Kidney epithelial cell (primary cell): Measurements from ENCODE around the gene RNU7-1. TPM values are rescaled to one million over a fixed set of nuclear protein-coding genes. Genes with fewer than 3 reads are reported as not detected.

Experiments used
- DNase-seq: peaks from one replicate; pipeline ENCODE4 v3.0.0-alpha.2; 2010; ENCODE audit warnings: low read depth
- H3K27me3 ChIP-seq: 2 replicates; pipeline ENCODE4 v1.6.0; 2011; ENCODE audit warnings: low read length; ENCODE audit not compliant: control insufficient read depth, insufficient read depth
- H3K36me3 ChIP-seq: 2 replicates; pipeline ENCODE4 v1.5.1; 2011; ENCODE audit warnings: low read length; ENCODE audit not compliant: control insufficient read depth, insufficient read depth
- H3K4me3 ChIP-seq: 2 replicates; pipeline ENCODE4 v1.5.1; 2011; ENCODE audit warnings: low read depth, mild to moderate bottlenecking, control low read depth, low read length
- CTCF ChIP-seq: IDR thresholded peaks from 2 replicates; pipeline ENCODE4 v1.5.1; 2011; ENCODE audit warnings: mild to moderate bottlenecking, moderate library complexity, low read length, control low read depth, inconsistent platforms; ENCODE audit not compliant: insufficient read depth, poor library complexity, severe bottlenecking
- total RNA-seq: library from RNA; depleted of rRNA; stranded (reverse); fragments of >200 nt; gene quantifications from 2 replicates; pipeline ENCODE4 v1.2.3, GENCODE V29; 2015

Gene RNU7-1
- total RNA-seq, 1 donor from 2014 or later: not detected

GRCh38 chr12:6945613-6946012 lies 2.0 kb downstream of the RNU7-1 start:
- no peak for TF ChIP-seq CTCF
- peak overlapping the region; percentile 23 for H3K4me3 ChIP-seq
- H3K27me3 ChIP-seq: no peaks in the 10 kb centered on the region
- H3K36me3 ChIP-seq: peaks cover 1% of the 10 kb centered on the region
- no peak for DNase-seq

GRCh38 chr12:6946033-6946919 lies 2.7 kb downstream of the RNU7-1 start:
- DNase-seq: peak; percentile 84
- Histone ChIP-seq H3K27me3 (no peaks in the 10 kb centered on the region), H3K36me3 (no peaks in the 10 kb centered on the region), H3K4me3 (peak overlapping the region; percentile 60)
- TF ChIP-seq CTCF: no peak

GRCh38 chr12:6946920-6947374 lies 3.3 kb downstream of the RNU7-1 start:
- DNase-seq: no peak
- Histone ChIP-seq H3K27me3 (no peaks in the 10 kb centered on the region), H3K4me3 (peak overlapping the region; percentile 60), H3K36me3 (no peaks in the 10 kb centered on the region)
- TF ChIP-seq CTCF: no peak

- TF ChIP-seq CTCF: no peak
- Histone ChIP-seq H3K36me3 (no peaks in the 10 kb centered on the region), H3K4me3 (no peak overlapping the region)
Measured at GRCh38 chr12:6947615-6948014, 4.0 kb downstream of the RNU7-1 start.

GRCh38 chr12:6948873-6949594 lies 5.4 kb downstream of the RNU7-1 start:
- no peak overlapping the region for H3K4me3 ChIP-seq
- TF ChIP-seq CTCF: no peak
- H3K27me3 ChIP-seq: no peaks in the 10 kb centered on the region
- DNase-seq: no peak
- H3K36me3 ChIP-seq: no peaks in the 10 kb centered on the region

More at GRCh38 chr12:6947615-6948014, 4.0 kb downstream of the RNU7-1 start:
- DNase-seq: no peak
- H3K27me3 ChIP-seq: no peaks in the 10 kb centered on the region
